Activated T-helper 1 cell treated with Interleukin-2 at 50 U/mL for 16 hours (primary cell): ENCODE data around the gene NCAPG2.
A peak's percentile ranks its signal among the peaks of the same experiment; 100 is the strongest.
"Not testable (repeated sequence)": the region's sequence is repeated elsewhere in the genome, so short reads cannot be mapped to it uniquely, and the experiment has no call there.

ENCODE experiments used
- DNase-seq: peaks from one replicate; pipeline ENCODE4 v3.0.0-alpha.2; 2020; ENCODE audit warnings: low read depth

The NCAPG2 gene

DNA sequence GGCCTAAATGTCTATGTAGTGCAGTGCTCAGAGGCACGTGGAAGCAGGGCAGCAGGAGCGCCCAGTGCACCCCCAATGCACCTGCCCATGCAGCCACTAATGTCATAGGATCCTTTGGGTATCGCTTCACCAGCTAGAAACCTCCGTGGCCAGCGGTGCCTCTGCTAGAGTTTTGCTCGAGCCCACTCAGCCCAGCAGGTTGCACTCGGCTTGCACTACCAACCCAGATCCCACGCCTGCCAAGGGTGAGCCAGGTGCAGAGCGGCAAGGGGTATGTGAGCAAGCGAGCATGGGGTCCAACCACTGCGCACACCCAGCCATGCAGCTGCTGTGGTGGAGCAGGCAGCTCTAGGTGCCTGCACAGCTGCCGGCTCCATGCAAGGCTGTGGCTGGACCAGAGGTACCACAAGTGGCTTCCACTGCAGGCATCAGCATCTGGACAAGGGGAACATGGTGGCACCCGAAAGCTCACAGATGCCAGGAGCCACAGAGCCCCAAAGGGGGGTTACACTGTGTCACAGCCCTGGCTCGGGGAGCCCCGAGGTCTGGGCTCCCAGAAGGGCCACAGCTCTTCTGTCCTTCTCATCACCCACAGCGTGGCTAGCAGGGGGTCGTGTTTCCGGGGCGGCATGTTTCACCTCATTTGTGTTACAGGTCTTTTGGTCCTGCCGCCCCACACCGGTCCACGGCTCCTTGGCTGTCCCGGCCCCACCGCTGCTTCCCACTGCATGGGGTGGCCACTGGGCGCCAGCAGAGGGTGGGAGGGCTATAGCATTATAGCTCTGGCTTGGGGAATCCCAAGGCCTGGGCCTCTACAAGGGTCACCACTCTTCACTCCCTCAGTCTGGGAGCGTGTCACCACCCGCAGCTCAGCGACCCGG, 2.3 kb upstream of the NCAPG2 start:
- DNase-seq, result no peak

DNA sequence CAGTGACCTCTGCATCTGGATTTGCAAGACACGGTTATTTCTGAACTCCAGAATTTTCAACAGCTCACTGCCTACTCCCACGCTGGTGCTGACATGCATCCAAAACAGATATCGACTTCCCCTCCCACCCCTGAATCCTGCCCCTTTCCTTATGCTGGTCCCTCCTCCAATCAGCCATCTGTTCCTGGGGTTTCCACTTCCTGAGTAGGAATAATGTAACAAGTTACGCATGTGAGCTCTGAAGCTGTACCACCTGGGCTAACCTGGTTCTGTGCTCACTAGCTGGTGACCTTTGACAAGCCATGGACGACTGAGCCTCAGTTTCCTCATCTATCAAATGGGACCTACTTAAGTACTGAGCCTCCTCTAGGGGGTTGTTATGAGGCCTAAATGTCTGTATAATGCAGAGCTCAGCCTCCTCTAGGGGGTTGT, 1.7 kb upstream of the NCAPG2 start:
- DNase-seq, result no peak

- DNase-seq, result no peak
These were observed 738 bp upstream of the NCAPG2 start for GRCh38 chr7:158705234-158705850.

GRCh38 chr7:158703679-158704523, 703 bp downstream of the NCAPG2 start:
- not testable (repeated sequence) for DNase-seq

DNA sequence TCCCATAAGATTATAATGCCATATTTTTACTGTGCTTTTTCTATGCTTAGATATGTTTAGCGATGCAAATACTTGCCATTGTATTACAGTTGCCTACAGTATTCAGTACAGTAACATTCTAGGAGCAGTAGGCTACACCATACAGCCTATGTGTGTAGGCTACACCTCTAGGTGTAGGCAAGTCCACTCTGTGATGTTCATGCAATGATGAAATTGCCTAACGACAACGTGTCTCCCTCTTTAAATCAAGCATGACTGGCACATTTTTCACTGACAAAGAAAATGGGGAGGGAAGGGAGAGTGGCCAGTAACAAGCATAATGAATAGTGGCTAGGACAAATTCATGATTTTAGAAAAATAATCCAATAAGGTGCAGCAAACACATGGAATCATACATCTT, 1.7 kb downstream of the NCAPG2 start:
- no peak for DNase-seq

DNA sequence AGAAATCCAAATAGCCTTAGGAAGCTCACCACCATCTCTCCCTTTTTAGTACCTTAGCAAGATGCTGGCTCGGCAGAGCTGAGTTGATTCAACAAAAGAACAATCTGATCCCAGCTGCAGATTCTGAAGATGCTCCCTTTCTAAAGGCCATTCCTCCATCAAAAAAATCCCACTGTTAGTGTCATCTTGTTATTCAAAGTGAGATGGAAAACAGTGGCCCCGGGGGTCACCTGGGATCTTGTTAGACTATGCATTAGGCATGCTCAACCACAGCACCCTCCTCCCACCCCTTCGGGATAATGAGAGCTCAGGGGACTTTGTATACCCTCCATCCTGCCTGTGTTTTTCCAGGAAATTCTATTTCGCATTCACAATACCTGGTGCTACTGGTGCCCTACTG, 2.4 kb downstream of the NCAPG2 start:
- DNase-seq, result no peak

DNA sequence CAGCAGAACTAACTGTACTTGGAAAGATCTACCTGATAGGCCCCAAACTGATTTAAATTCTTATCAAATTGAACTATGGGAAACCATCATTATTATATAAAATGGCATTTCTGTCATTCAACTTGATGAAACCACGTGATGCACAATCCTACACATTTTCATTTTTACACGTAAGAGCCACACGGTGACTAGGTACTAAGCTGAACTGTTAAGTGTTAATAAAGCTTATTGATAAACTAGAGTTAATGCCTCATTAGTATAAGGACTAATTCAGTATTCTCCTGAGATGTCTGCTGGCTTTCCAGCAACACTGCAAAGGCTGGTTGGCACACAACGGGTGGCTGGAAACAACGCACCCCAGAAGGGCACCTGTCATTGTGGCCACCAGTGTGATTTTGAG, 4.6 kb downstream of the NCAPG2 start:
- DNase-seq, result no peak

DNA sequence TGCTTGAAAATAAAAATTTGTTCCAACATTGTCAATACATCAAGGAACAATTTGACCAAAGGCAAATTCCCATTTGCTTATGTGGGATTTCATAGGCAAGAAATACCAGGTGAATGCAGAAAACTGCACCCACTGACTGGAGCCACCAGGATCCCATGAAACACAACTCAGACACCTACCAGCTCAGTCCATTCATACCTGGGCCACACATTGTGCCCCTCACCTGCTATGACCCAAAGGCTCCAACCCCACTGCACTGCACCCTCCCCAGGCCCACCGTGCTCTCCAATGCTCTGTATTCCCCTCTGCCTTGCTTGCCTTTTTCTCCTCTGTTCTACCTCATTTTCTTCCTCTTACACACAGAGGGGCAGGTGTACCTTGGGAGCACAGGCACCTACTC, 5.3 kb downstream of the NCAPG2 start:
- no peak for DNase-seq

DNA sequence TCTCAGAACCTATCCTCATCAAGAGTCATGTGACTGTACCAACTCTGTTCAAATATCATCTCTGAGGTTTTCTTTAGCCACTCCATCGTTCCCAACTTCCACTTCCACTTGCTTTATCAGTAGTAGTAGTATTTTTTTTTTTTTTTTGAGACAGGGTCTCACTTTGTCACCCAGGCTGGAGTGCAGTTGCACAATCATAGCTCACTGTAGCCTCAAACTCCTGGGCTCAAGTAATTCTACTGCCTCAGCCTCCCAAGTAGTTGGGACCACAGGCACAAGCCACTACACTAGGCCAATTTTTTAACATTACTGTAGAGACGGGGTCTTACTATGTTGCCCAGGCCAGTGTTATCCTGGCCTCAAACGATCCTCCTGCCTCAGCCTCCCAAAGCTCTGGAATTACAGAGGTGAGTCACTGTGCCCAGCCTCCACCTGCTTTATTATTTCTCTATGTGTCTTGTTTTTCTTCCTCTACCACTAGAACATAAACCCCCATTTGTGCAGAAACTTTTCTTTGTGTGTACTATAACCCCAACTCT, 5.9 kb downstream of the NCAPG2 start:
- DNase-seq, result no peak

DNA sequence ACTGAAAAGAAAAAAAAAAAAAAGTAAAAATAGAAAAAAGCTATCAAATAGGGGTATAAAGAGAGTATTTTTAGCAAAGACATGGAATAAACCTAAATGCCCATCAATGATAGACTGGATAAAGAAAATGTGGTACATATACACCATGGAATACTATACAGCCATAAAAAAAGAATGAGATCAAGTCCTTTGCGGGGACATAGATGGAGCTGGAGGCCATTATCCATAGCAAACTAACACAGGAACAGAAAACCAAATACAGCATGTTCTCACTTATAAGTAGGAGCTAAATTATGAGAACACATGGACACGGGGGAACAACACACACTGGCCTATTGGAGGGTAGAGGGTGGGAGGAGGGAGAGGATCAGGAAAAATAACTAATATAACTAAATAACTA, 7.0 kb downstream of the NCAPG2 start:
- DNase-seq, result not testable (repeated sequence)

GRCh38 chr7:158695726-158696452, 8.7 kb downstream of the NCAPG2 start:
- peak; percentile 18 for DNase-seq

DNA sequence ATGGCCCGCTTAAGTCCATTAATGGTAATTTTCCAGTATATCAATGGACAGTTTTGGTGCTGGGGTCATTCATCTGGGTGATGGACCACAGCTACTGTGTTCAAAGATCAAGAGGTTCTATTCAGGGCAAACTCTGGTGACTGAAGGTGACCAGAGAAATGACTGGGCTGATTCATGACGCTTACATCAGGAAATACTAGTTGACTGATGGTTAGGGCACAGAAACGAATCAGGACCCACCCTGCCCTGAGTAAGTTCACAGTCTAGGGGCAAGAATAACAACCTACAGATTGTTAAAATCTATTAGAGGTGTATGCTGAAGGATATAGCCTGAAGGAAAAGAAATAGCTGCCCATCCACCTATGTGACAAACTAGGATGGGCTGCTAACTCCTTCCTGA, 9.5 kb downstream of the NCAPG2 start:
- no peak for DNase-seq

DNA sequence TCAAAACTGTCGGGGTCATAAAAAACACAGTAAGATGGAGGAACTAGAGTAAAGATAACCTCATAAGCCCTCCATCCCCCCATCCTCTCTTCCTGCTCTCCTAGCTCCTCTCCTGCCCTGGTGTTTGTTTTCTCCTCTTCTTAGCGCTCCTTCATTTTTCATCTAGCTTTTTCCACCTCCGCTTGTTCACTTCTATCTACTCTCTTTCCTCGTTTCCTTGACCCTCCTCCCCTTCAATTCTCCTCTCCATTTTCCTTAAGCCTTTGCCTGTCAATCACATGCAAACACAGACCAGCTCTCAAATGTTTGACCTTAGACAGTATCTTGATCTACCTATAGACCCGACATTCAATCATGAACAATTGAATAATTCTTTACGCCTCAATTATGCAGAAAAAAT, 10.0 kb downstream of the NCAPG2 start:
- DNase-seq, result no peak

DNA sequence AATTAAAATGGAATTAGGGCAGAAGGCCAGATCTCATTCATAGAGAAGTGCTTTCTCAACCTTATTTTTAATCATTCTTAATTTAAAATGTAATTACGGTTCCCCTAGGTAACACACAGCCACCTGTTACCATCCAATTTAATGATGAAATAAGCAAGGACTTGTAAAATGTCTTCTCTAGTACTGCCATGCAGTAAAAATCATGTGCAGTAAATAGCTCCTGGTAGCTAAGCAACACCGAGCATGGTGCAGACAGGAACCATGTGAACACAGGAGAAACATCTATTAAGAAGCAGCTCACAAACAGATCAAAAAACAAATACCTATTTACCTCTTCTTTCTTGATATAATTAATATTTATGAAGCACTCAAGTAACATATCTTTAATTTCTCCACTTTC, 15.1 kb downstream of the NCAPG2 start:
- DNase-seq, result no peak

- no peak for DNase-seq
These were observed 17.2 kb downstream of the NCAPG2 start for GRCh38 chr7:158687406-158687805.

- no peak for DNase-seq
These were observed 18.9 kb downstream of the NCAPG2 start for GRCh38 chr7:158685693-158686092.

- no peak for DNase-seq
These were observed 20.3 kb downstream of the NCAPG2 start for GRCh38 chr7:158684329-158684728.

DNA sequence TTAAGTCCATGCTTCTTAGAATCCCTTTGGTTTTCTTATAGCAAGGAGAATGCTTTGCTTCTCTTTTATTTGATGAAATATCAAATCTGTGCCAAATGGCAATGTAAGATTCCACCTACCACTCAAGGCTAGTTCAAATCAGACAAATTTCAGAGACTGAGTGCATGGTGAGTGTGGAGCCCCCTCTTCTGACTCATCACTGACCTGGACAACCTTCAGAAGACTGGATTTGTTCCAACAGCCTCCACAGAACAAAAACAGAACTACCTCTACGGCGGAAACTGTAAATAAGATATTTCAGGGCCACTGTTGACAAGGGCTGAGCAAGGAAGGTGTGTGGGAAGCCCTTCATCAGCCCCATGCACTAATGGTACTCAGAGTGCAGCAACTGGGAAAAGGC, 21.1 kb downstream of the NCAPG2 start:
- DNase-seq, result no peak

DNA sequence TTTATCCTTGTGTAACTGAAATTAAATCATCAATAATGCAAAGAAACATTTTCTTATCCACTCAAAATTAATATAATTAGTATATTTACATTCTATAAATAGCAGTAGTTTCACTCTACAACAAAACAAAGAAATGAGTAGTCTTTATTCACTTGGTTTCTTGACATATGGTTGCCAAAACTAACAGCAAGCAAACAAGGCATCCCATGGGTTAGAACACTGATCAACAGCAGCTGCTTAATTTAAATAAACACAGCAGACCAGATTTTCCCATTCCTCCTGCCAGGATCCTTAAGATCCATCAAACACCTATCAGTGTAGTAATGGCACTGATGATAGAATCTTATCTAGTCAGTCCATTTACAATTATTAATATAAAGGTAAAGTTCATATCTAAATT, 22.1 kb downstream of the NCAPG2 start:
- no peak for DNase-seq

GRCh38 chr7:158680754-158681153, 23.9 kb downstream of the NCAPG2 start:
- DNase-seq, result no peak

GRCh38 chr7:158676906-158677305, 27.7 kb downstream of the NCAPG2 start:
- no peak for DNase-seq
